Measurements from ENCODE around the gene AUTS2. TPM values are rescaled to one million over a fixed set of nuclear protein-coding genes. Genes with fewer than 3 reads are reported as not detected.

Gene AUTS2
- total RNA-seq, 1 donor from 2014 or later: 1.2 TPM

DNA sequence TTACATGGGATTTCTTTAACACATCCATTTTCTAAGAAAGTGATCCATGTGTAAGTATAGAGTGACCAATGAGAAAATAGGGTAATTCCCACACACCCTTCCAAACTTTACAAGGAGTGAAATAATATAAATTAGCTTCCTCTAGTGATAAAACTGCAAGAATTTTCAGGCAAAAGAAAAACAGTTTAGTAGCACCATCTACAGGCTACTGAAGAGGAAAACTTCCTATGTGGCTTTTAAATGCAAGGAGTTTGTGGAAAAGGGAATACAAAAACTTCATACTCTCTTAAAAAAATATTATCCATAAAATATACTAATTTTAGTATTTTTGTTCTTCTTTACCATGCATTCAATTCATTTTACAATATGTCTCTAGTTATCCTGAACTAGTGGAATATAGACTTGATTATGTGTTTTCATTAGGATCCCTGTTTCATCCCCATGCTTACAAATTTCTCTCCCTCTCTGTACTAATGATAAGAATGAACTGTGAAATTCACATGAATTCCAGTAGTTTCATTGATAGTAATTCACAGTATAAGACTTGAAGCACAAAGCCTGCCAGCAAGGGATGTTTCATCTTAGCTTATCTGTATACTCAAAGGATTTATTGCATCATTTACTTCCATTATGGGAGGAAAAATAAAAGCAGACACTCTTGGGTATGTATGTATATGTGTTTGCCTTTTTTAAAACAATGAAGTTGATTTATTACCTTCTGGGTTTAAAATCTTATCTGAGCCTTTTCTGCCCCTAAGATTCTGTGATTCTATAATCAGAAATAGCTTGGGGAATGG lies 442.9 kb downstream of the AUTS2 start:
- DNase-seq: no peak

DNA sequence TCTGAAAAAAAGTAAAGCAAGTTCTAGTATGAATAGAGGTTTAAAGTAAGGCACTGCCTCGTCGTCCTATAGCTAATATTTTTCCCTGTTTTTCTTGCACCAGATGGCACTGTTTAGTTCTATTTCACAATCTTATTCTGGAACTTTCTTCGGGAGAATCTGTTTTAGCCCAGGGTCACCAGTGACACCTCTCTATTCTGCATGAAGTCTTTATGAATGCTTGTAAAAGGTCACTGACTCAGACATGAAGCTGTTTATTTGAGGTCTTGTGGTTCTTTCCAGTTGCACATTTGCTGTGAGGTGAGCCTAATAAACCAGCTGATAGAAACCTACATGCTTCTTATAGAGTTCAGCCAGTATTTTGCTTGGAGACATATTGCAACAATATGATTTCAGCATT lies 444.3 kb downstream of the AUTS2 start:
- DNase-seq: no peak

DNA sequence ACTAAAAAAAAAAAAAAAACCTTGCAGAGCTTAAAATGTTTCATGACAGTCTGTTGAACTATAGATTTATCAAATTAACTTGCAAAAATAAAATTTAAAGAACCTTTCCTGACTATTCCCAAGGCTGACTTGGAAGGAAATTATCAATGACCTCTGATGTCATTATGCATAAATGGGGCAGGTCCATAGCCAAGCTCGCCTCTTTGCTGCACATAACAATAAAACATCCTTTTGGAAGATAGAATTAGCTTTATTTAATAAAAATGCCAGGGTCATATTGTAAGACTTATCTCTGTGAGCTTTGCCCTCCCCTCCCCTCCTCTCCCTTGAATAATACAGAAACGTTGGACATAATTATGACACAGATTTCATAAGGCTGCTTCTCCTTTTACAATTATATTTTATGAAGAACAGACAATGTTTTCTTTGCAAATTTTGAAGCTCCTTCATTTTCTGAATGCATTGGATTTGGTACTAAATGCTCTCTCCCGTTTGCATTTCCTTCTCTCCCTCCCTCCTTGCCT lies 444.8 kb downstream of the AUTS2 start:
- DNase-seq: no peak

DNA sequence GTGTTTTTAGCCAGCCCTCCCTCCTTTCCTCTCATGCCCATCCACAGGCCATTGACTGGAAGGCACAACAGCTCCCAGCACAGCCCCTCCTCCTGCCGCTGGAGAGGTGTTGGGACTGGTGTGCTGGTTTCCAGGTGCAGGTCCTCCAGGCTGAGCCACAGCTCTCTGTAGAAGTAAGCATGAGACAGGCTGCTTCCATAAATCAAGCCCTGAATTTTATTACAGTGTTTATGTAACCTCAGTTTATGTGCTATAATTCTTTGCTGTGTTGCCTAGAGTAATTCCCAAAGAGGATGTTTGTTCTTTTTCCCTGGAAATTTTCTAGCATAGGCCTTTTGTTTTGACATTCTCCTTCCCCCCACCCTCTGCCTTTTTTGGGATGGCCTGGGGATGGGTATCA lies 445.8 kb downstream of the AUTS2 start:
- DNase-seq: no peak

DNA sequence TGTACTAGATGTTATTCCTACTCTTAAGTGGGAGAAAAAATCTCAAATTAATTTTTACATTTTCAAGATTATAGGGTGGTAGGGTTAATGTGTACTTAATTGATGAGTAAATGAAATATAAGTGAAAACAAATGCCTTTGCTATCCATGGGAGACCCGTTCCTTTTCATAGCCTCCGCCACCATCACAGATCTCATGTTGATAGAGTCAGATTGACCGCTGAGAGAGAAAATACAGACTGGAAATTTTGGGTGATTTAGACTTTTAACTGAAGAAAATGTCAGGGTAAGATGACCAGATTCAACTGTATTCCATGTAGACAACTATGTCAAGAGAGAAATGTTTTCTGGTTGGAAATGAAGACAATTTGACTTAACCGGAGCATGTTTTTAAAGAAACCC lies 446.2 kb downstream of the AUTS2 start:
- no peak for DNase-seq

- DNase-seq: no peak
Observed at GRCh38 chr7:70044981-70045380, 446.7 kb downstream of the AUTS2 start.

GRCh38 chr7:70047384-70047783 lies 449.1 kb downstream of the AUTS2 start:
- no peak for DNase-seq

GRCh38 chr7:70047891-70048448 lies 449.7 kb downstream of the AUTS2 start:
- DNase-seq: no peak

GRCh38 chr7:70051726-70052125 lies 453.5 kb downstream of the AUTS2 start:
- no peak for DNase-seq

- DNase-seq: no peak
Observed at GRCh38 chr7:70052691-70053090, 454.4 kb downstream of the AUTS2 start.

DNA sequence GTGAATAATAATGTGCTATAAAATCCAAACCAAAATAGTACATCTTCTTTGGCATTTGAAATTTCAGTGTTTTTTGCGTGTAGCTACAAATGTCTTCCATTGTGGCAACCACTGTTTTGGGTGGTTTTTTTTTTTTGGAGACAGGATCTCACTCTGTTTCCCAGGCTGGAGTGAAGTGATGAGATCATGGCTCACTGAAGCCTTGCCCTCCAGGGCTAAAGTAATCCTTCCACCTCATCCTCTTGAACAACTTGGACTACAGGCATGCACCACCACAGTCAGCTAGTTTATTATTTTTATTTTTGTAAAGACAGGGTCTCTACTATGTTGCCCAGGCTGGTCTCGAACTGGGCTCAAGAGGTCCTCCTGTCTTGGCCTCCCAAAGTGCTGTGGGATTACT lies 455.1 kb downstream of the AUTS2 start:
- DNase-seq: no peak

GRCh38 chr7:70053989-70054388 lies 455.7 kb downstream of the AUTS2 start:
- DNase-seq: no peak

GRCh38 chr7:70056363-70056762 lies 458.1 kb downstream of the AUTS2 start:
- no peak for DNase-seq

- no peak for DNase-seq
Observed at GRCh38 chr7:70060298-70061068, 462.2 kb downstream of the AUTS2 start.

DNA sequence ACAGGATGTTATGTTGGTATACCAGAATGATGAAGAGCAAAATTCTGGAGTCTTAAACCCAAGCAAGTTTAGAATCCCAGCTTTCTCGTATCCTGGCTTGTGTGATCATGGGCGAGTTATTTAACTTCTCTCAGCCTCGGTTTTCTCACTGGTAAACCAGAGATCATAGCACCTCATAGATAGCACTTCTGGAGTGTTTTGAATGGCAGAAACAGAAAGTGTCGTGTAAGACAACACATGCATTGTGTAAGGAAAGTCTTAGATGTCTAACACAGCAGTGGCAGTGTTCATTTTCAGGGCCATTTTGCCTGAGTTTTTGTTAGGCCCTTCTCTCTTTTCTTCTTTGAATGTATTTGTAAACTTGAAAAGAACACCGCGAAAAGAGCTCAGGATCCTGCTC lies 465.1 kb downstream of the AUTS2 start:
- DNase-seq: no peak

- DNase-seq: no peak
Observed at GRCh38 chr7:70063927-70064326, 465.7 kb downstream of the AUTS2 start.

GRCh38 chr7:70066844-70067243 lies 468.6 kb downstream of the AUTS2 start:
- no peak for DNase-seq

DNA sequence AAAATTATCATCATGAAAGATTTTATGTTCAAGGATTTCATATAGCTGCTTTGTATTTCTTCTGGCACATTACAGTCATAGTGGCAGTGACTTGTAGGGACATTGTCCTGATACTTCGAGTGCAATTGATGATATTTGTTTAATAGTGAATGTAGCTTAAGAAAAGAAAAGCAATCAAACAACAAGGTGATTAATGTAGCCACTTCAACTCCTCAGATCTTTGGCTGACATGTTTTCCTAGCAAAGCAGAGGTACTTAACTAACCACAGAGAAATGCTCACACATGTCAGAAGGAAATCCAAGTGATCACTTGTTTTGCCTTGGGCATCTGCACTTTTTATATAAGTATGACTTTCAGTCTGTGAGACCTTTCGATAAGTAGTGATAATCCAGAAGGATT lies 470.3 kb downstream of the AUTS2 start:
- no peak for DNase-seq

GRCh38 chr7:70069977-70070376 lies 471.7 kb downstream of the AUTS2 start:
- no peak for DNase-seq

- no peak for DNase-seq
Observed at GRCh38 chr7:70071766-70072165, 473.5 kb downstream of the AUTS2 start.

DNA sequence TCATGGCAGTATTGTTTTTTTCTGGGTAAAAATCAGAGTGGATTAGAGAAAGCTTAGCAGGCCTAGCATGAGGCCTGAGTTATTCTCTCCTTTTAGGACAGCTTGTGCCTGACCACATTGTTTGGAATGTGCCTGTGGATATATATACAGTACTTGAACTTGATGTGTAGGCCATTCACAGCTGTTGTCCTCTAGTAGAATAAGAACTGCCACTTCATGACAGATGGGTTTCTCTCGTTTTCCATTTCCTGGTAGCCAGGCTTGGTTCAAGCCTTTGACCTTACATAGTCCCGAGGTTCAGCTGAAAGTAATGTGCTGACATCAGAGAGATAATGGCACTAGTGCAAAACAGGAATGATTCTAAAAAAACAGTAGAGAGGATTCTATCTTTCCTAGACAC lies 473.9 kb downstream of the AUTS2 start:
- no peak for DNase-seq

GRCh38 chr7:70076325-70076724 lies 478.1 kb downstream of the AUTS2 start:
- DNase-seq: no peak

DNA sequence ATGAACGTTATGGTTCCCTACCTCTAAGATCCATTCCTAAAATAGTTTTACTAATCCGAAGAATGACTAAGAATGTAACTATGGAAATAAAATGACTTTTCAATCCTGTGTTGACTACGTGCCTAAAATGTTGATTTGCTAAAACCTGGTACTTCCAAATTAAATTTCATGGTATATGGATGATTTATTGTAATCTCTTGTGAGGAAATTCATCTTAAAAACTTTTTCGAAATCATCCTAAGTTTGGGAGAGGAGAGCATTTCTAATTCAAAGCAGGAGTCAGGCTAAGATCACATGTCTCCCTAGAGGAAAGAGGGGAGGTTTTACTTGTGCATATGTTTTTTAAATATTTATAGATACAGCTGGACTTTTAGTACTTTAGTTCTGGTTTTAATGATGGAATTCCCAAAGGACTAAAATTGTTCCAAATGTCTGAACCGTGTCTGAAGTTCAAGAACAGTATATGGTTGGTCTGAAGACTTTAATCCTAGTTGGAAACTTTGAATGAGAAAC lies 483.9 kb downstream of the AUTS2 start:
- DNase-seq: no peak

Measured in dermis blood vessel endothelial cell (primary cell).